IPS-18c (cell line): Measurements from ENCODE around the gene SH3RF1.

Experiments
- H3K4me3 ChIP-seq: 2 replicates; pipeline ENCODE4 v1.7.0; 2013; ENCODE audit warnings: low read depth, mild to moderate bottlenecking, low read length, moderate library complexity; ENCODE audit not compliant: insufficient read depth
- H3K9me3 ChIP-seq: one replicate; pipeline ENCODE4 v1.6.1; 2013; ENCODE audit warnings: mild to moderate bottlenecking, low read length, moderate library complexity; ENCODE audit not compliant: control insufficient read depth, insufficient read depth

Gene SH3RF1

DNA sequence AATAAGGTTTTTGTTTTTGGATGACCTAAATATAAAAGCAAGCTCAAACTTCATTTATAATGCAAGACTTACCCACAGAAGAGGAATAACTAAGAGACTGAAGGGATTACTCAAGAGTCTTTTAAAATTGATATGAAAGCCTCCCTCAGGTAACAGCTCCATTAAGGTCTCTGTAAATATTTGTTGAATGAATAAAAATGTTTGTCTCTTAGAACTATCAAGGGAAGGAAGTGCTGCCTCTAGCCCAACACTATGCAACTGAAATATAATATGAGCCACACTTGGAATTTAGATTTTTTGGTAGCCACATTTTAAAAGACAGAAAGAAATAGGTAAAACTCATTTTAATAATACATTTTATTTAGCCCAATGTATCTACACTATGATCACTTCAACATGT lies 127.8 kb downstream of the SH3RF1 start:
- Histone ChIP-seq H3K4me3 (no peak overlapping the region), H3K9me3 (no peaks in the 10 kb centered on the region)

DNA sequence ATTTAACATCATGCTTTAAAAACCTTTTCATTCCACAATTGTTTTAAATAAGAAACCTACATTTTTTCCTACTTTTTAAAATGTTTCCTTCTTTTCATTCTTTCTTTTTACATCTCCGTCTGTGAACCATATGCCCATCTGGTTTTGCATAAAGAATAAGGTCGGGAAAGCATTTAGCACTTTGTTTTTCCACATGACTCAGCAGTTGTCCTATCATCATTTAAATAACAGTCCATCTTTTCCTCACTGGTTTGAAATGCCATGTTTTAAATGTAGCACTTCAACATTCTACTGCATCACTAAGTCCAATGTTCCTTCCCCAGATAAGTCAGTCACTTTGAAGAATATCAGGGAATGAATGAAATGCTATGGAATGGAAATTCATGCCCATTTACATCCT lies 128.4 kb downstream of the SH3RF1 start:
- Histone ChIP-seq H3K4me3 (no peak overlapping the region), H3K9me3 (no peaks in the 10 kb centered on the region)

GRCh38 chr4:169139021-169139420 lies 131.7 kb downstream of the SH3RF1 start:
- Histone ChIP-seq H3K4me3 (no peak overlapping the region), H3K9me3 (no peaks in the 10 kb centered on the region)

DNA sequence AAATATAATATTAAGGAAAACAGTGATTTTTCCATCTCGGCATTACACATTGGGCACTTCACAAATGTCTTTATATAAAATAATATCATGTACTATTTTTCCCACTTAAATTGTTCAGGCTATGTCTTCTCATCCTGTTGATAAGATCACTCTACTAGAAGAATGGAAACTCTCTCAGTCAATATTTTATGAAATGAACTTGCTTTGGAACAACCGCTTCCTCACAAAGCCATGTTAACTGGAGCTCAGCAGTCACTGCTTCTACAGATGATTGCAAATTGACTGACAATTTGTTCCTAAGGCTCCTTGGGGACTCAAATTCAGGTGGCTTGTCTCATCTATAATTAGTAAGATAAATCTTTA lies 133.2 kb downstream of the SH3RF1 start:
- Histone ChIP-seq H3K4me3 (no peak overlapping the region), H3K9me3 (no peaks in the 10 kb centered on the region)

DNA sequence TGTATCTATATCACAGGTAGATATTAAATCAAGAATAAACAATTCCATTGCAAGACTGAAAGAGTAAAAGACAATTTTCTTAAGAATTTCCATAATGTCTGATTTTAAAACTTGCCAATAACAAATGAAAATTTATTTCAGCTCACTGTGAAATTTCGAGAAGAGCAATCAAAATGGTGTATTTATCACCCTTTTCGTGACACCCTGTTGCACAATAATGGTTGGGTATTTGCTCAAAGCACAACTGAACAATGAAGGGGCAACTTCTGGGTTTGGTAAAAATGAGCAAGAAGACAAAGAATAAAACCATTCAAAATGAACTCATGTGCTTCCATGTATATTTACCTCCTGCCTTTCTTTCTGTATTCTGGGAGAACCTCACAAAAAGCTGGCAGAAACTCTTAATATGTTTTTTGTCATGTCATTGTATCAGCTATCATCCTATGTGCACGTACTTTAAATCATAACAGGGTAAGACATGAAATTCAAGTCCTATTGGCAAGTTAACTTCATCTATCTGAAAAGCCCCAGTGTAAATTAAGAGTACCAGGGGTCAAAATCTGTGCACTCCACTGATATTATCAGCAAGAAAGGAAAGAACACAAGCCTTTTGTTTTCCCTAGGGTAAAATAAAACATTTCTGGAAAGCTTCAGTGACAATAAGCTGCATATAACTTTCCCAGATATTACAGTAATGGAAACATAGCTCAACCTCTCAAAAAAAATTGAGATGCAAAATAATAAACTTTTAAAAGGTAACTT lies 133.8 kb downstream of the SH3RF1 start:
- Histone ChIP-seq H3K9me3 (no peaks in the 10 kb centered on the region), H3K4me3 (no peak overlapping the region)

GRCh38 chr4:169136330-169136729 lies 134.4 kb downstream of the SH3RF1 start:
- Histone ChIP-seq H3K9me3 (no peaks in the 10 kb centered on the region), H3K4me3 (no peak overlapping the region)

DNA sequence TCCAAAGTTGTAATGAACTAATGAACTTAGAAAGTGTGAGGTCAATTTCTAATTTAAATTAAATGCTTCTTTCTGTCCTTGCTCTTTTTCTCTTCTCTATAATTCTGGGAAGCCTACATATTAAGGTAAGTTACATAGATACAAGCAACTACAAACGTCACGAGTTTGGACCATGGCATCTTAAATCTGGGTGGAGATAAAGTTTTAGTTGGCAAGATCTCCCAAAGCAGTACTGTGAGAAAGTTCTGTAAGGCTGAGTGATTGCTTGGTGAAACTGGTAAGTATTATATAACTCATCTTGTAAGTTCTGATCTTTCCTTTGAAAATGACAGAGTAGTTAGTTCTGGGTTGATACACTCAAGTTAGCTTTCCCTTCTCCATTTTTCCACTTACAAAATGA lies 135.0 kb downstream of the SH3RF1 start:
- no peak overlapping the region for H3K4me3 ChIP-seq
- H3K9me3 ChIP-seq: no peaks in the 10 kb centered on the region

DNA sequence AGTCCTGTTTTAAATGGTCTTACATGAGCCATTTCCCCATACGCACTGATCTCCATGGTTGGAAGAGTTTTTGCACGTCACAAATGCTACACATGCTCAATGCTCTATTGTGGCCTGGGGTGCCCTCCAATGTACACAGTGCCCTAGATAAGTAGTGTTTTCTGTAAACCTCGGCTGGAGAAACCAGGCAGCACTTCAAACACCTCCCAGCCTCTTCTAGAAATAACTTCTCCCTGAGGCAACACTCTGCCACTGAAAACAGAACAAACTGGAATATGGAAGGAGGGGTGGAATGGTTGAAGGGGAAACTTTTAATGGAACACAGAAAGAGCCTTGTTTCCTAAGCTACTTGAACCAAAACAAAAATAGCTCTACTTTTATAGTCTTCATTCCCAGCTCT lies 136.8 kb downstream of the SH3RF1 start:
- H3K4me3 ChIP-seq: no peak overlapping the region
- no peaks in the 10 kb centered on the region for H3K9me3 ChIP-seq

GRCh38 chr4:169132561-169133305 lies 138.0 kb downstream of the SH3RF1 start:
- H3K4me3 ChIP-seq: no peak overlapping the region
- H3K9me3 ChIP-seq: no peaks in the 10 kb centered on the region

- H3K9me3 ChIP-seq: no peaks in the 10 kb centered on the region
- no peak overlapping the region for H3K4me3 ChIP-seq
These were observed 139.1 kb downstream of the SH3RF1 start for GRCh38 chr4:169131556-169132208.

GRCh38 chr4:169128902-169129301 lies 141.9 kb downstream of the SH3RF1 start:
- Histone ChIP-seq H3K9me3 (no peaks in the 10 kb centered on the region), H3K4me3 (no peak overlapping the region)

GRCh38 chr4:169127314-169127713 lies 143.4 kb downstream of the SH3RF1 start:
- Histone ChIP-seq H3K9me3 (no peaks in the 10 kb centered on the region), H3K4me3 (no peak overlapping the region)

DNA sequence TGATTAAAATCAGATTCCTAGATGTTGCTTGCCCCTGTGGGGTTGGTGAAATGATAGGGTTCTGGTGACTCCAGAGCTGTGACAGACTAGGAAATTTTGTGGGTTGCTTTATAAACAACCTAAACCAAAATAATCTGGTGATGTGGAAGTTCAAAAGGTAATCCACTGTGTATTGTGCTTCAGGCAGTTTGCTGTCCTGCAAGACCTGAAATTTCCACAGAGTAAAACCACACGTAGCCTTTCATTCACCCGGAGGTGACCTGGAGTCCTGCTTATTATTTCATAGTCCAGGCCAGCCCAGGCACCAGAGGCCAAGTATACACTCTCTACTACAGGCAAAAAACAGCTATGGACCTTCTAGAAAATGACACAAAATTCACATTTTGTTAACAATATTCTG lies 146.1 kb downstream of the SH3RF1 start:
- Histone ChIP-seq H3K4me3 (no peak overlapping the region), H3K9me3 (no peaks in the 10 kb centered on the region)

DNA sequence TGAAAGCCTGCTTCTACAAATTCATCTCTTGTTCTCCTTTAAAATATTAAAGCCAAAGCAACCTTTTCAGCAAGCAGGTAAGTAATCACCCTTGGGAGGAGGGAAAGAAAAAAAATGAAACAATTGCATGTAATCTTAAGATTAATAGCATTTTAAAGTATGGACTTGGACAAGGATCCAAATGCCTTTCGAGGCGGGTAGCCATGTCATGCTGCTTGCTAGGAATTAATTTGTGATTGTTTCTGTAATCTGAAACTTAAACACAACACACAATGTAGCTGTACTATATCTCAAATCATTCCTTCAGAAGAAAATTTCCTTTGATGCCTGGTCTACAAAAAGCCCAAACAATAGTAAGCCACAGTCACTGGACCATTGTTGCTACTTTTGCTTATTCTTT lies 148.3 kb downstream of the SH3RF1 start:
- H3K4me3 ChIP-seq: no peak overlapping the region
- no peaks in the 10 kb centered on the region for H3K9me3 ChIP-seq

DNA sequence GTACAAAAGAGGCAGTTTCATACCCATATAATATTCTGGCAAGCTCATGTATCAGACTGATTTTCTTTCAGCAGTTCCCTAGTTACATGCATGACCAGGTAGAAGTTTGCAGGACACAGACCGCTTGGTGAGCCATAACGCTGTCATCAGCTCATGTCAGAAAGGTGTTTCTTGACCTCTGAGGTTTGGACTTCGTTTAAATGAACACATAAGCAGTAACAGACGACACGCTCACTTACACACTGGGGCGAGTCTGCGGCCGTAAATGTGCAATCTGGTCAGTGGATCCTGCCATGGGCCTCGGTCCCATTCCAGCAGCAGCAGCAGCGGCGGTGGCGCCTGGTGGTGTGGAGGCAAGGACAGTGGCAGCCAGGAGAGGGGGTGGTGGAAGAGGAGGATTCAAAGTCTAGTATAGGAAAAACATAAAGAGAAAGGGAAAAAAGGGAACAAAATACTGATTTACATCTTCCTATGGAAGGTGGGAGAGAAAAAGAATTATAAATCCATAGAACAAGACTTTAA lies 148.8 kb downstream of the SH3RF1 start:
- Histone ChIP-seq H3K9me3 (no peaks in the 10 kb centered on the region), H3K4me3 (no peak overlapping the region)

GRCh38 chr4:169120624-169121023 lies 150.1 kb downstream of the SH3RF1 start:
- Histone ChIP-seq H3K4me3 (no peak overlapping the region), H3K9me3 (no peaks in the 10 kb centered on the region)

GRCh38 chr4:169119536-169119935 lies 151.2 kb downstream of the SH3RF1 start:
- H3K9me3 ChIP-seq: no peaks in the 10 kb centered on the region
- H3K4me3 ChIP-seq: no peak overlapping the region

- Histone ChIP-seq H3K4me3 (no peak overlapping the region), H3K9me3 (no peaks in the 10 kb centered on the region)
These were observed 153.1 kb downstream of the SH3RF1 start for GRCh38 chr4:169117591-169118081.
